Tibial artery (tissue), 4 donors: ENCODE data around the gene ATP6V0E2.

Source experiments
- DNase-seq, 2 donors: peaks; one replicate each; pipeline ENCODE4 v3.0.0-alpha.2; 2019
- H3K27ac ChIP-seq, 2 donors: fragments of 200-600 bp; sonication (generic) in 1 of 2; 1 replicate in 1 of 2; 2 replicates in 1 of 2; pipeline ENCODE4 v1.5.1; 2018 to 2019; ENCODE audit warnings: mild to moderate bottlenecking in 1 of 2
- H3K27me3 ChIP-seq, 2 donors: fragments of 200-600 bp; sonication (generic) in 1 of 2; one replicate each; pipeline versions ENCODE4 v1.5.1 to v1.6.0; 2016 to 2019
- H3K36me3 ChIP-seq, 3 donors: fragments of 200-600 bp; sonication (generic) in 2 of 3; one replicate each; pipeline ENCODE4 v1.5.1; 2016 to 2019; ENCODE audit warnings: mild to moderate bottlenecking in 2 of 3
- H3K4me1 ChIP-seq, 4 donors: fragments of 200-600 bp; sonication (generic) in 2 of 4; 1 replicate in 3 of 4; 2 replicates in 1 of 4; pipeline ENCODE4 v1.5.1; 2016 to 2019
- H3K4me3 ChIP-seq, 2 donors: fragments of 200-600 bp; sonication (generic) in 1 of 2; 1 replicate in 1 of 2; 2 replicates in 1 of 2; pipeline ENCODE4 v1.5.1; 2018 to 2019; ENCODE audit warnings: mild to moderate bottlenecking in 2 of 2
- H3K9me3 ChIP-seq, 3 donors: fragments of 200-600 bp; sonication (generic) in 1 of 3; one replicate each; pipeline ENCODE4 v1.5.1; 2016 to 2019
- intact Hi-C: fragments of 100-400 bp; cut with DNase I; formaldehyde crosslinking; loops from one replicate; pipeline ENCODE4 v1.15.0; 2023; ENCODE audit warnings: low total_unique reads
- TF ChIP-seq, protein P1 (sequence below), 2 experiments: fragments of 200-600 bp in 1 of 2; fragments of 450-650 bp in 1 of 2; IDR thresholded peaks; one replicate each; pipeline ENCODE4 v1.5.1; 2017 to 2019; ENCODE audit warnings: antibody characterized with exemption in 2 of 2, mild to moderate bottlenecking in 1 of 2, moderate library complexity in 1 of 2

The ATP6V0E2 gene

DNA sequence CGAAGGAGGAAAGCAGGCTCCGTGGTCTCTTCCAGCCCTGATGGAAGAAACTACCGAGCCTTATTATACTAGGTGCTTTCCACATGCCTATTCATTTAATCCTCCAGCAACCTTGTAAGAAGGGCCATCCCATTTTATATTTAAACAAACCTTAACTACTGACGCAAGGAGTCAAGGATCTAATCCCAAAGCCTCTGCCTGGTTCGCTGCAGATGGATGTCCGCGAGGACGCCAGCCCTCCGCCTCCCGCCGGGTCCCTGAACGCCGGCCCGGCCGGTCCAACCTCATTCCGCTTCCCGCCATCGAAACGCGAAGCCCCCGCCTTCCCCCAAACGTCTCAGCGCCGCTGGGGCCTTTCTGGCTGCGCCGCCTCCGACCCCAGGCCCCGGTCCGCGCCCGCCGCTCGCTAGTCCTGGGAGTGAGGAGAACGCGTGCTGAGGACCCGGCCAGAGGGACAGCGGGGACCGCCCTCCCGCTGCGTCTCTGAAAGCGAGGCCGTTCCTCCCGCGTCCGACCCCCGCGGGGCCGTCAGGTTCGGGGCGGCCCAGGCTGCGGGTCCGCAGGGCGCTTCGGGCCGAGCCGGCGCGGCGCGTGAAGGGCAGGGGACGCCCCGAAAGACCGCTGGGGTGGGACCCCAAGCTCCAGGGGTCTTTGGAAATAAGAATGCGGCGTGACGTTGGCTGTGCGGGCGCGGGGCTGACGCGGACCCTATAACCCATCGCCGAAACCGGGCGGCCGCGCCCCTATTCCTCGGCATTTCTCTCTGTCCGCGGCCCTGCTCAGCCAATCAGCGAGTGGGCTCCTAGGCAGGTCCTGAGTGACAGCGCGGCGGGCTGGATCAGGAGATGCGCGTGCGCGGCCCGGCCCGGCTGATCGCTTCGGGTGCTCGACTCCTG is at the start of gene ATP6V0E2:
ATP6V0E2 (plus strand) TSS at position 896 of the 896 bp plus-strand sequence. CDS start 97 bp downstream, outside the sequence.
- H3K27ac ChIP-seq: peak within 1 kb of the TSS; percentile 83 to 89
- peaks cover 0 to 15% (median 12%) of the 10 kb centered on the region in 4 donors for H3K4me1 ChIP-seq
- H3K9me3 ChIP-seq: no peaks in the 10 kb centered on the region
- intact Hi-C loops: loop anchor here (5.0 kb wide), 1 partner anchor 36 kb away; the partner anchor contains the start of gene ZNF862
- TF ChIP-seq, protein P1, sequence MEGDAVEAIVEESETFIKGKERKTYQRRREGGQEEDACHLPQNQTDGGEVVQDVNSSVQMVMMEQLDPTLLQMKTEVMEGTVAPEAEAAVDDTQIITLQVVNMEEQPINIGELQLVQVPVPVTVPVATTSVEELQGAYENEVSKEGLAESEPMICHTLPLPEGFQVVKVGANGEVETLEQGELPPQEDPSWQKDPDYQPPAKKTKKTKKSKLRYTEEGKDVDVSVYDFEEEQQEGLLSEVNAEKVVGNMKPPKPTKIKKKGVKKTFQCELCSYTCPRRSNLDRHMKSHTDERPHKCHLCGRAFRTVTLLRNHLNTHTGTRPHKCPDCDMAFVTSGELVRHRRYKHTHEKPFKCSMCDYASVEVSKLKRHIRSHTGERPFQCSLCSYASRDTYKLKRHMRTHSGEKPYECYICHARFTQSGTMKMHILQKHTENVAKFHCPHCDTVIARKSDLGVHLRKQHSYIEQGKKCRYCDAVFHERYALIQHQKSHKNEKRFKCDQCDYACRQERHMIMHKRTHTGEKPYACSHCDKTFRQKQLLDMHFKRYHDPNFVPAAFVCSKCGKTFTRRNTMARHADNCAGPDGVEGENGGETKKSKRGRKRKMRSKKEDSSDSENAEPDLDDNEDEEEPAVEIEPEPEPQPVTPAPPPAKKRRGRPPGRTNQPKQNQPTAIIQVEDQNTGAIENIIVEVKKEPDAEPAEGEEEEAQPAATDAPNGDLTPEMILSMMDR (IDR thresholded peaks at IDR 0.05): no peak
- peak; percentile 95 to 96 for DNase-seq
- no peaks in the 10 kb centered on the region for H3K27me3 ChIP-seq
- H3K36me3 ChIP-seq: no peaks in the 10 kb centered on the region
- H3K4me3 ChIP-seq: peak within 1 kb of the TSS; percentile 82

DNA sequence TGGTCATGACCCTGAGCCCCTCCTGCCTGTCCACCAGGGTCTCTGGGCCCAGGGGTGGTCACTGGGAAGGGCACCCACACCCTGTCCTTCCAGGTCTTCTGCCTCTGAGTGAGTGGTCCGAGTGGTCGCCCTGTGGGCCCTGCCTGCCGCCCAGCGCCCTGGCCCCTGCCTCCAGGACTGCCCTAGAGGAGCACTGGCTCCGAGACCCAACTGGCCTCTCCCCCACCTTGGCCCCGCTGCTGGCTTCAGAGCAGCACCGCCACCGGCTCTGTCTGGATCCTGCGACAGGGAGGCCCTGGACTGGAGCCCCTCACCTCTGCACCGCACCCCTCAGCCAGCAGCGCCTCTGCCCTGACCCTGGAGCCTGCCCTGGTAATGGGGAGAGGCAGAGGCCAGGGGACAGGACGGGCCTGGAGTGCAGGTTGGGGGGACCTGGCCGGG is 49.4 kb upstream of the ATP6V0E2 start:
- Histone ChIP-seq H3K36me3 (no peaks in the 10 kb centered on the region), H3K4me1 (no peaks in the 10 kb centered on the region), H3K27ac (no peak overlapping the region), H3K27me3 (peaks cover 0 to 12% of the 10 kb centered on the region in 2 donors), H3K4me3 (no peak overlapping the region), H3K9me3 (no peaks in the 10 kb centered on the region)
- no peak for DNase-seq
- intact Hi-C loops: no loop called here
- TF ChIP-seq, protein P1 (IDR thresholded peaks at IDR 0.05): no peak

DNA sequence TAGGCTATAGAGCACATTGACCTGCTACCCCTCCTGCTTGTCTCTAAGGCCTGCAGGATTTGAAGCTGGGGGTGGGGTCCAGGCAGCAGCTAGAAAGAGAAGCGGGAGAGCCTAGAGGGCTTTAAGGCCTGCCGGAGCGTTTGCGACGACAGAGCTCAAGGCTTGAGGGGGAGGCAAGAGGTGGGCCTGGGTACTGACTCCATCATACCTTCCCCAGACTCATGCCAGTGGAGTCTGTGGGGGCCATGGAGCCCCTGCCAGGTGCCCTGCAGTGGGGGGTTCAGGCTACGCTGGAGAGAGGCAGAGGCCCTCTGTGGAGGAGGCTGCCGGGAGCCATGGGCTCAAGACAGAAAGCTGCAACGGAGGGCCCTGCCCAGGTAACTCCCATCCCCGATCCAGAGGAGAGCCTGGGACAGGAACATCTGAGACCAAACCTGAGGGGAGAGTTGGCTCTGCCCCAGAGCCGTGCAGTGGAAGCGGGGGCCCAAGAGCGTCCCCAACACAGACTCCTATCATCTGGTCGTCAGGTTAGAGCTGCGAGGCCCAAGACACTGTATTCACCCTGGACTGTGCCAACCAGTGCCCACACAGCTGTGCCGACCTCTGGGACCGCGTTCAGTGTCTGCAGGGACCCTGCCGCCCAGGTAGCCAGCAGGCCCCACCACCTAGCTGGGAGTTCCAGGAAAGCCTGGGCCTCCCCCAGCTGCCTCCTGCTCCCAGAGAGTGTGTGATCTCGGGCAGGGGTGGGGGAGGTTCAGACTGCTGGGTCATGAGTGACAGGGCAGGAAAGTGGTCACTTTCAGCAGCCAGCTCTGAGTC is 48.8 kb upstream of the ATP6V0E2 start:
- Histone ChIP-seq H3K4me3 (no peak overlapping the region), H3K27ac (no peak overlapping the region), H3K36me3 (no peaks in the 10 kb centered on the region), H3K27me3 (peaks cover 0 to 12% of the 10 kb centered on the region in 2 donors), H3K9me3 (no peaks in the 10 kb centered on the region), H3K4me1 (no peaks in the 10 kb centered on the region)
- intact Hi-C loops: no loop called here
- TF ChIP-seq, protein P1 (IDR thresholded peaks at IDR 0.05): no peak
- no peak for DNase-seq

DNA sequence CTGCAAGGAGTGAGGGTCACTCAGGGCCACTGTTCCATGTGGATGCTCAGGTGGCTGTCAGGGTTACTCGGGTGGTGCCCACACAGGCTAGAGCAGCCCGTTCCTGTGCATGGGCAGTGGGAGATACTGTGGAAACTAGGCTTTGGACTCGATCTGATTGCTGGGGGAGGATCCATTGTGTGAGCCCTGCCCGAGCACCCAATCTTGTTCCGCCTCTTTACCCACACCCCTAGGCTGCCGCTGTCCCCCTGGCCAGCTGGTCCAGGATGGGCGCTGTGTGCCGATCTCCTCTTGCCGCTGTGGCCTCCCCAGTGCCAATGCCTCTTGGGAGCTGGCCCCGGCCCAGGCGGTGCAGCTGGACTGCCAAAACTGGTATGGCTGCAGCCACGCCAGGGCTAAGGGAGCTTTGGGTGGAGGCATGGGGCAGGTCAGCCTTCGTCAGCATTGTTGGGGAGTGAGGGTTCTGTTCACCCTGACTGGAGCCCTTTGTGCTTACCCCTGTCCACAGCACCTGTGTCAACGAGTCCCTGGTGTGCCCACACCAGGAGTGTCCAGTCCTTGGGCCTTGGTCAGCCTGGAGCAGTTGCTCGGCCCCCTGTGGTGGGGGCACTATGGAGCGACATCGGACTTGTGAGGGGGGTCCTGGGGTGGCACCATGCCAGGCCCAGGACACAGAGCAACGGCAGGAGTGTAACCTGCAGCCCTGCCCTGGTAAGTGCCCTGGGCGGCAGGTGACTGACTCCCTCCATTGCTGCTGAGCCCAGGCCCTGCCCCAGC is 48.0 kb upstream of the ATP6V0E2 start:
- Histone ChIP-seq H3K36me3 (no peaks in the 10 kb centered on the region), H3K27ac (no peak overlapping the region), H3K9me3 (no peaks in the 10 kb centered on the region), H3K27me3 (peaks cover 0 to 18% of the 10 kb centered on the region in 2 donors), H3K4me1 (no peaks in the 10 kb centered on the region), H3K4me3 (no peak overlapping the region)
- intact Hi-C loops: no loop called here
- TF ChIP-seq, protein P1 (IDR thresholded peaks at IDR 0.05): no peak
- DNase-seq: no peak
